Measurements from ENCODE around the gene SLC12A8.

The SLC12A8 gene

GRCh38 chr3:125037498-125038150 is 174.9 kb downstream of the SLC12A8 start:
- Histone ChIP-seq H3K4me1 (ENCODE audit: control insufficient read depth, low read depth, low read length) (peaks cover 25% of the 10 kb centered on the region), H3K27me3 (ENCODE audit: control insufficient read depth, insufficient read depth, low read length) (no peaks in the 10 kb centered on the region), H3K9ac (ENCODE audit: low read length) (no peak overlapping the region), H3K9me3 (ENCODE audit: control insufficient read depth, low read depth, low read length) (no peaks in the 10 kb centered on the region), H3K36me3 (ENCODE audit: control insufficient read depth, low read depth, low read length) (no peaks in the 10 kb centered on the region), H3K4me3 (ENCODE audit: low read length) (no peak overlapping the region), H3K27ac (ENCODE audit: low read length) (no peak overlapping the region)

- Histone ChIP-seq H3K36me3 (ENCODE audit: control insufficient read depth, low read depth, low read length) (no peaks in the 10 kb centered on the region), H3K4me3 (ENCODE audit: low read length) (no peak overlapping the region), H3K4me1 (ENCODE audit: control insufficient read depth, low read depth, low read length) (peaks cover 26% of the 10 kb centered on the region), H3K9ac (ENCODE audit: low read length) (no peak overlapping the region), H3K27me3 (ENCODE audit: control insufficient read depth, insufficient read depth, low read length) (no peaks in the 10 kb centered on the region), H3K9me3 (ENCODE audit: control insufficient read depth, low read depth, low read length) (no peaks in the 10 kb centered on the region), H3K27ac (ENCODE audit: low read length) (no peak overlapping the region)
Observed at GRCh38 chr3:125035217-125035616, 177.3 kb downstream of the SLC12A8 start.

GRCh38 chr3:125033616-125034015 is 178.9 kb downstream of the SLC12A8 start:
- Histone ChIP-seq H3K9me3 (ENCODE audit: control insufficient read depth, low read depth, low read length) (no peaks in the 10 kb centered on the region), H3K4me1 (ENCODE audit: control insufficient read depth, low read depth, low read length) (peaks cover 10% of the 10 kb centered on the region), H3K36me3 (ENCODE audit: control insufficient read depth, low read depth, low read length) (no peaks in the 10 kb centered on the region), H3K9ac (ENCODE audit: low read length) (no peak overlapping the region), H3K27ac (ENCODE audit: low read length) (no peak overlapping the region), H3K27me3 (ENCODE audit: control insufficient read depth, insufficient read depth, low read length) (no peaks in the 10 kb centered on the region), H3K4me3 (ENCODE audit: low read length) (no peak overlapping the region)

GRCh38 chr3:125033135-125033534 is 179.4 kb downstream of the SLC12A8 start:
- Histone ChIP-seq H3K4me3 (ENCODE audit: low read length) (no peak overlapping the region), H3K9ac (ENCODE audit: low read length) (no peak overlapping the region), H3K36me3 (ENCODE audit: control insufficient read depth, low read depth, low read length) (no peaks in the 10 kb centered on the region), H3K27ac (ENCODE audit: low read length) (no peak overlapping the region), H3K4me1 (ENCODE audit: control insufficient read depth, low read depth, low read length) (peaks cover 6% of the 10 kb centered on the region), H3K27me3 (ENCODE audit: control insufficient read depth, insufficient read depth, low read length) (no peaks in the 10 kb centered on the region), H3K9me3 (ENCODE audit: control insufficient read depth, low read depth, low read length) (no peaks in the 10 kb centered on the region)

GRCh38 chr3:125032683-125033082 is 179.9 kb downstream of the SLC12A8 start:
- Histone ChIP-seq H3K9ac (ENCODE audit: low read length) (no peak overlapping the region), H3K36me3 (ENCODE audit: control insufficient read depth, low read depth, low read length) (no peaks in the 10 kb centered on the region), H3K4me3 (ENCODE audit: low read length) (no peak overlapping the region), H3K27ac (ENCODE audit: low read length) (no peak overlapping the region), H3K4me1 (ENCODE audit: control insufficient read depth, low read depth, low read length) (peaks cover 5% of the 10 kb centered on the region), H3K27me3 (ENCODE audit: control insufficient read depth, insufficient read depth, low read length) (no peaks in the 10 kb centered on the region), H3K9me3 (ENCODE audit: control insufficient read depth, low read depth, low read length) (no peaks in the 10 kb centered on the region)
